HCT116 (cell line): ENCODE data around the gene VPS11. TPM values are rescaled to one million over a fixed set of nuclear protein-coding genes. Genes with fewer than 3 reads are reported as not detected.

Experiments
- ATAC-seq: fragments of 200-7000 bp; cut with Tn5 transposase; 2 replicates; pipeline ENCODE4 v1.9.1; 2020; ENCODE audit warnings: mild to moderate bottlenecking, moderate library complexity
- BruUV-seq: library from RNA; stranded (reverse); fragments of 400-500 nt; replicated peaks from 2 replicates; lab custom pipeline; 2021; lab: Mats Ljungman, UMichigan
- CTCF ChIA-PET: fragments of 300-600 bp; sonication (Branson Sonifier 250); formaldehyde crosslinking; loops from one replicate; lab custom pipeline; 2021; ENCODE audit warnings: antibody characterized with exemption; lab: Charles Lee
- POLR2A ChIA-PET: fragments of 300-600, 350-600 bp; sonication (Branson Sonifier 250); formaldehyde crosslinking; loops from one replicate; lab custom pipeline; 2021; ENCODE audit warnings: antibody characterized with exemption; lab: Charles Lee
- RAD21 ChIA-PET, 2 experiments: fragments of 300-600 bp; sonication (Branson Sonifier 250); formaldehyde crosslinking; loops; one replicate each; lab custom pipeline; 2023; ENCODE audit warnings: low total read pairs in 2 of 2; ENCODE audit not compliant: uncharacterized antibody in 2 of 2, unreplicated experiment in 2 of 2, low non-redundant PET in 1 of 2; lab: Charles Lee
- DNase-seq: peaks from one replicate; pipeline ENCODE4 v3.0.0-alpha.2; 2010; ENCODE audit warnings: low read depth, low spot score
- H2AFZ ChIP-seq: fragments of 200-600 bp; shearing (Covaris generic), sonication (generic); 2 replicates; pipeline ENCODE4 v1.6.1; 2017; ENCODE audit warnings: low read depth, mixed run types, mixed read lengths, antibody characterized with exemption, low read length; ENCODE audit not compliant: poor library complexity, severe bottlenecking
- H3K27ac ChIP-seq: 2 replicates; pipeline ENCODE4 v1.5.1; 2012; ENCODE audit warnings: low read depth, low read length
- H3K27me3 ChIP-seq: fragments of 200-600 bp; sonication (generic); 2 replicates; pipeline ENCODE4 v1.6.1; 2016; ENCODE audit warnings: mixed run types, low read length, mixed read lengths; ENCODE audit not compliant: insufficient read depth
- H3K36me3 ChIP-seq, 2 experiments: fragments of 200-500 bp in 1 of 2; fragments of 200-600 bp in 1 of 2; sonication (Bioruptor generic) in 1 of 2; sonication (generic) in 1 of 2; 2 replicates each; pipeline versions ENCODE4 v1.5.1 to v1.6.1; 2014 to 2016; ENCODE audit warnings: low read length in 2 of 2, inconsistent platforms in 1 of 2, mixed read lengths in 1 of 2, mixed run types in 1 of 2; ENCODE audit not compliant: insufficient read depth in 2 of 2, control insufficient read depth in 1 of 2
- H3K4me1 ChIP-seq, 2 experiments: fragments of 200-600 bp in 1 of 2; sonication (generic) in 1 of 2; 2 replicates each; pipeline versions ENCODE4 v1.5.1 to v1.6.1; 2012 to 2017; ENCODE audit warnings: low read length in 2 of 2, inconsistent platforms in 1 of 2, mild to moderate bottlenecking in 1 of 2, mixed read lengths in 1 of 2, mixed run types in 1 of 2, moderate library complexity in 1 of 2; ENCODE audit not compliant: insufficient read depth in 2 of 2, control insufficient read depth in 1 of 2
- H3K4me2 ChIP-seq: fragments of 200-600 bp; sonication (generic); 2 replicates; pipeline ENCODE4 v1.6.1; 2017; ENCODE audit warnings: mixed run types, low read length, mixed read lengths
- H3K4me3 ChIP-seq, 2 experiments: fragments of 200-600 bp in 1 of 2; sonication (generic) in 1 of 2; replicated peaks in 1 of 2; 2 replicates each; pipeline ENCODE4 v1.5.1; 2011 to 2016; ENCODE audit warnings: low read length in 2 of 2, control low read depth in 1 of 2, low read depth in 1 of 2, mild to moderate bottlenecking in 1 of 2, mixed read lengths in 1 of 2, mixed run types in 1 of 2
- H3K79me2 ChIP-seq: fragments of 200-600 bp; sonication (generic); 2 replicates; pipeline ENCODE4 v1.6.1; 2017; ENCODE audit warnings: mild to moderate bottlenecking, mixed run types, low read length, moderate library complexity, mixed read lengths; ENCODE audit not compliant: insufficient read depth
- H3K9ac ChIP-seq: fragments of 200-600 bp; sonication (generic); 2 replicates; pipeline ENCODE4 v1.6.1; 2016; ENCODE audit warnings: low read length, mixed read lengths
- H3K9me2 ChIP-seq: fragments of 200-600 bp; sonication (generic), shearing (Covaris generic); 2 replicates; pipeline ENCODE4 v1.6.1; 2017; ENCODE audit warnings: mixed run types, mild to moderate bottlenecking, moderate library complexity; ENCODE audit not compliant: insufficient read depth
- H3K9me3 ChIP-seq, 2 experiments: fragments of 200-500 bp in 1 of 2; fragments of 200-600 bp in 1 of 2; sonication (Bioruptor generic) in 1 of 2; sonication (generic) in 1 of 2; 2 replicates each; pipeline ENCODE4 v1.6.1; 2014 to 2017; ENCODE audit warnings: low read length in 2 of 2, mixed read lengths in 2 of 2, inconsistent platforms in 1 of 2, low read depth in 1 of 2, mild to moderate bottlenecking in 1 of 2, mixed run types in 1 of 2, moderate library complexity in 1 of 2; ENCODE audit not compliant: control insufficient read depth in 1 of 2, insufficient read depth in 1 of 2
- H4K20me1 ChIP-seq: fragments of 200-600 bp; sonication (generic), shearing (Covaris generic); 2 replicates; pipeline ENCODE4 v1.6.1; 2017; ENCODE audit warnings: mixed run types, mild to moderate bottlenecking, moderate library complexity; ENCODE audit not compliant: insufficient read depth
- ATF3 ChIP-seq: IDR thresholded peaks from 2 replicates; pipeline ENCODE4 v1.6.1; 2012
- CBX3 ChIP-seq: IDR thresholded peaks from 2 replicates; pipeline ENCODE4 v1.6.1; 2012; ENCODE audit warnings: low read depth
- CEBPB ChIP-seq: IDR thresholded peaks from 2 replicates; pipeline ENCODE4 v1.6.1; 2012; ENCODE audit warnings: low read depth
- CTCF ChIP-seq, 3 experiments: fragments of 200-600 bp in 1 of 3; sonication (generic) in 1 of 3; IDR thresholded peaks in 2 of 3; conservative IDR thresholded peaks in 1 of 3; 2 replicates each; pipeline ENCODE4 v1.5.1; 2012 to 2017; ENCODE audit warnings: low read depth in 2 of 3, low read length in 2 of 3, antibody characterized with exemption in 1 of 3, borderline replicate concordance in 1 of 3, control low read depth in 1 of 3, mild to moderate bottlenecking in 1 of 3, mixed read lengths in 1 of 3, mixed run types in 1 of 3, moderate library complexity in 1 of 3; ENCODE audit not compliant: insufficient read depth in 1 of 3
- EGR1 ChIP-seq: IDR thresholded peaks from 2 replicates; pipeline ENCODE4 v1.6.1; 2012; ENCODE audit warnings: low read depth
- ELF1 ChIP-seq: IDR thresholded peaks from 2 replicates; pipeline ENCODE4 v1.6.1; 2012; ENCODE audit warnings: low read depth, borderline replicate concordance
- EZH2 ChIP-seq: fragments of 200-600 bp; sonication (generic); IDR thresholded peaks from 2 replicates; pipeline ENCODE4 v1.6.1; 2017; ENCODE audit warnings: antibody characterized with exemption, mixed run types
- EZH2phosphoT487 ChIP-seq: fragments of 200-600 bp; IDR thresholded peaks from 2 replicates; pipeline ENCODE4 v1.6.1; 2018; ENCODE audit warnings: antibody characterized with exemption, borderline replicate concordance
- MAX ChIP-seq: IDR thresholded peaks from 2 replicates; pipeline ENCODE4 v1.6.1; 2012
- POLR2A ChIP-seq: IDR thresholded peaks from 2 replicates; pipeline ENCODE4 v1.7.0; 2011; ENCODE audit warnings: borderline replicate concordance; ENCODE audit not compliant: insufficient read depth, insufficient read length; ENCODE audit errors: extremely low read depth
- RAD21 ChIP-seq: IDR thresholded peaks from 2 replicates; pipeline ENCODE4 v1.6.1; 2012; ENCODE audit warnings: low read depth, mild to moderate bottlenecking
- REST ChIP-seq: IDR thresholded peaks from 2 replicates; pipeline ENCODE4 v1.6.1; 2012; ENCODE audit warnings: low read depth
- SIN3A ChIP-seq: IDR thresholded peaks from 2 replicates; pipeline ENCODE4 v1.6.1; 2012; ENCODE audit warnings: low read depth
- SP1 ChIP-seq: IDR thresholded peaks from 2 replicates; pipeline ENCODE4 v1.6.1; 2012; ENCODE audit warnings: low read depth
- SRF ChIP-seq: IDR thresholded peaks from 2 replicates; pipeline ENCODE4 v1.6.1; 2012; ENCODE audit warnings: low read depth
- YY1 ChIP-seq: IDR thresholded peaks from 2 replicates; pipeline ENCODE4 v1.6.1; 2011; ENCODE audit warnings: low read length, low read depth, moderate library complexity, mild to moderate bottlenecking; ENCODE audit not compliant: insufficient replicate concordance; ENCODE audit errors: extremely low read depth
- ZFX ChIP-seq: fragments of 450-650 bp; IDR thresholded peaks from 2 replicates; pipeline ENCODE4 v1.6.1; 2017
- ZNF274 ChIP-seq: fragments of 200-500 bp; sonication (Bioruptor generic); IDR thresholded peaks from 2 replicates; pipeline ENCODE4 v1.6.1; 2014; ENCODE audit warnings: mild to moderate bottlenecking, low read depth, low read length, inconsistent platforms
- intact Hi-C: fragments of 100-400 bp; cut with micrococcal nuclease; formaldehyde crosslinking; loops from 2 replicates; pipeline ENCODE4 v1.10.0; 2022
- total RNA-seq: library from RNA; stranded (reverse); gene quantifications from one replicate; pipeline ENCODE4 v1.2.1, GENCODE V29; 2021; ENCODE audit not compliant: unreplicated experiment

The VPS11 gene
- total RNA-seq, 1 experiment from 2014 or later, result 20.4 TPM

GRCh38 chr11:119049081-119049480, 18.5 kb upstream of the VPS11 start (continued):
- TF ChIP-seq CBX3 (no peak), MAX (no peak), CEBPB (no peak), POLR2A (no peak)

GRCh38 chr11:119051440-119052162, 16.0 kb upstream of the VPS11 start:
- BruUV-seq, result no TSS peak
- CTCF ChIA-PET, result no interaction called here
- no peak for TF ChIP-seq YY1
- no peak for TF ChIP-seq ELF1
- no peak for TF ChIP-seq RAD21
- TF ChIP-seq ATF3, result no peak
- no peak for TF ChIP-seq CBX3
- TF ChIP-seq EZH2, result no peak
- TF ChIP-seq ZFX, result no peak
- TF ChIP-seq CTCF (IDR thresholded peaks at IDR 0.05 in 2 of 3, conservative IDR thresholded peaks at IDR 0.05 in 1 of 3; ENCODE audit: borderline replicate concordance in 1 of 3, insufficient read depth in 1 of 3, low read depth in 2 of 3, low read length in 2 of 3), result no peak
- no peak for TF ChIP-seq ZNF274
- TF ChIP-seq MAX, result no peak
- no peak for TF ChIP-seq EZH2phosphoT487
- no peak for TF ChIP-seq SP1
- TF ChIP-seq EGR1, result no peak
- no peak for TF ChIP-seq SRF
- no peak for TF ChIP-seq CEBPB
- no peak for TF ChIP-seq REST
- TF ChIP-seq SIN3A, result no peak

More at GRCh38 chr11:119051440-119052162, 16.0 kb upstream of the VPS11 start:
- peaks cover 0 to 9% of the 10 kb centered on the region in 2 experiments; a peak in 3 of 4 replicates for H3K4me1 ChIP-seq
- no peak overlapping the region for H3K4me2 ChIP-seq
- DNase-seq, result no peak
- no peak for ATAC-seq
- H3K9ac ChIP-seq, result no peak overlapping the region
- no peak overlapping the region; the same call in 1 of the 2 replicates for H3K27ac ChIP-seq
- no peaks in the 10 kb centered on the region for H3K9me3 ChIP-seq
- peaks cover 57 to 65% of the 10 kb centered on the region in 2 experiments; a peak in 3 of 4 replicates for H3K36me3 ChIP-seq
- no peak overlapping the region for H2AFZ ChIP-seq
- H3K4me3 ChIP-seq, result no peak overlapping the region
- ChIA-PET RAD21 (no interaction called here), POLR2A (no interaction called here)
- no peaks in the 10 kb centered on the region for H4K20me1 ChIP-seq
- H3K79me2 ChIP-seq, result peaks cover 18% of the 10 kb centered on the region
- no peaks in the 10 kb centered on the region for H3K9me2 ChIP-seq
- H3K27me3 ChIP-seq, result no peaks in the 10 kb centered on the region
- intact Hi-C loops, result no loop called here
